K562 treated with DMSO at 1 percent for 4 hours (cell line): ENCODE measurements around the gene ATP2A3. TPM values are rescaled to one million over a fixed set of nuclear protein-coding genes. Genes with fewer than 3 reads are reported as not detected.

Experiments used
- total RNA-seq: library from RNA; unstranded; fragments of 300-600 nt; gene quantifications from 2 replicates; pipeline ENCODE4 v1.2.3, GENCODE V29; 2022; ENCODE audit not compliant: insufficient read depth

ATP2A3 gene
- 280 and 305 TPM in 2 replicates for total RNA-seq

GRCh38 chr17:3964203-3965117, at the start of gene ATP2A3:
ATP2A3 (minus strand) TSS chr17:3964437; CDS start chr17:3964291, 146 bp downstream.

DNA sequence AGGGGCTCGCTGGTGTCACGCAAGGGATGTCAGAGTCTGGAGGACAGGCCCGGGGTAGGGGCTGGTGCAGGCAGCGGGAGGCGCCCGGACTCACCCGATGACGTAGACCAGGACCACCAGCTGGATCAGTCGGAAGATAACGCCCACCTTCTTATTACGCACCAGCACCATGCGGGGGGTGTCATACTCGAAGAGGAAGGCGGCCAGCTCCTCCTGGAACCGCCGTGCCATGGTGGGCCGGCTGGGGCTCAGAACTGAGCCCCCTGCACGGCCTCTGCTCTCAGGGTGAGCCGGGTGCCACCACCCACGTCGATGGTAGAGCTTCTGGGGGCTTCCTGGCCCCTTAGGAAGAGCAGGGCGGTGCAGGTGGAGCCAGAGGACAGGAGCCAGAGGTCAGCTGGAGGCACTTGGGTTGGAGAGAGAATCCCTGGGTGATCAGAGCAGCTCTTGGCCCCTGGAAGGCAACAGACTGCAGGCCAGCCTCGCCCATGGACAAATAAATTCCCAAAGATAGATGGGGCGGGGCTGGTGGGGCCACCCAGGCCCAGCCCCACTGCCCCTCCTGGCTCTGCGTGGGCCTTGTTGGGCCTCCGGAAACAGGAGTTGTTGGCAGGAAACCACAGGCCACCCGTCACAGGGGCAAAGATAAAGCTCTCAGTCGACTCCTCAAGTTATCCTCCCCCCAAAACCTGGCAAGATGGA, 48.1 kb downstream of the ATP2A3 start, which contains the start of gene P2RX1:
TSS of gene P2RX1 (minus strand) at position 471 of the 702 bp plus-strand sequence. CDS start at position 231, 240 bp downstream.

DNA sequence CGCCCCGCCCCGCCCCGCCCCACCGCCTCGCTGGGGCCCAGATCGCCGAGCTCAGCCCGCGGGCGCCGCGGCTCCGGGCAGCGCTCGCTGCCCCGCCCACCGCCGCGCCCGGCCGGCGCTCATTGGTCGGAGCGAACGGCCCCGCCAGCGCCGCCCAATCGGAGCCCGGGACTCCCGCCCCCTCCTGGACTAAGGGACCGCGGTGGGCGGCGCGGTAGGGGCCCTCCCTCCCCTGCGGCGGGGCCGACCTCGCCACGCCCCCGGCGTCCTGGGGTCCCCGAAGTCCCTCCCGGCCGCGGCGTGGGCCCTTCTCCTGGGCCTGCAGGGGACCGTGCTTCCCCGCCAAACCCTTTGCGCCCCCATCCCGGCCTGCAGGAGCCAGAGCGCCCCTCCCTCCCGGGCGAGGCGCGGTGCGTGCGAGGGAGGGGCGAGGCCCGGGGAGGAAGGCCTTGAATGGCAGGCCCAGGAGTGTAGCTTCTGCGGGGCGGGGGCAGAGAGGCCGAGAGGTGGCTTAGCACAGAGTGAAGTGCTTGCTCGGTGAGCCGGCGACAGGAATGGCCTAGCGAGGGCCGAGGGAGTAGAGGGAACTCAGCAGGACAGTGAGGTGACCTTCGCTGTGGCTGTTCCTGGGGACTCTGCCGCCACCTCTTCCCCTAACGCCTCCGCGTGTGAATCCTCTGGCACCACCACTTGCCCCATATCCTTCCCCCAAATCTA, 71.1 kb downstream of the ATP2A3 start, which contains the start of gene CAMKK1:
TSS of gene CAMKK1 (minus strand) at position 51 of the 717 bp plus-strand sequence. CDS start 7,366 bp downstream, outside the sequence.

Other genes starting within 250 kb of the ATP2A3 start
- gene HASPIN, start 240.5 kb downstream of the ATP2A3 start, total RNA-seq, result 4.8 and 7.8 TPM in 2 replicates
- gene ITGAE, start 163.2 kb downstream of the ATP2A3 start, total RNA-seq, result 24.3 and 36.1 TPM in 2 replicates
- gene NCBP3, start 118.2 kb downstream of the ATP2A3 start, total RNA-seq, result 2.4 and 6.4 TPM in 2 replicates
- gene CAMKK1, start 71.4 kb downstream of the ATP2A3 start, total RNA-seq, result 2.5 and 2.9 TPM in 2 replicates
- 34.2 and 43.1 TPM in 2 replicates for gene P2RX1, start 48.0 kb downstream of the ATP2A3 start, total RNA-seq
- gene ZZEF1, start 178.6 kb upstream of the ATP2A3 start, total RNA-seq, result 8.1 and 11.5 TPM in 2 replicates
- 5.9 and 9.5 TPM in 2 replicates for gene CYB5D2, start 178.8 kb upstream of the ATP2A3 start, total RNA-seq